IMR-90 (cell line): ENCODE measurements around the gene FRMD1. TPM values are rescaled to one million over a fixed set of nuclear protein-coding genes. Genes with fewer than 3 reads are reported as not detected.

Source experiments
- ATAC-seq: fragments of 200-7000 bp; cut with Tn5 transposase; 2 replicates; pipeline ENCODE4 v1.9.1; 2020; ENCODE audit warnings: low read depth, mild to moderate bottlenecking, moderate library complexity
- BruUV-seq: library from RNA; stranded (reverse); fragments of 400-500 nt; replicated peaks from 2 replicates; lab custom pipeline; 2021; lab: Mats Ljungman, UMichigan
- CTCF ChIA-PET: fragments of 300-600 bp; formaldehyde crosslinking; extraction: SDS; loops from one replicate; lab custom pipeline; 2021; ENCODE audit warnings: antibody characterized with exemption; lab: Yijun Ruan, JAX
- POLR2A ChIA-PET: fragments of 300-600 bp; sonication (Branson Sonifier 250); formaldehyde crosslinking; loops from one replicate; lab custom pipeline; 2022; ENCODE audit warnings: antibody characterized with exemption; ENCODE audit not compliant: unreplicated experiment; lab: Charles Lee
- DNase-seq: peaks from one replicate; pipeline ENCODE4 v3.0.0; 2013
- H2AFZ ChIP-seq: replicated peaks from 2 replicates; pipeline ENCODE3; 2013; ENCODE audit warnings: low read length, mild to moderate bottlenecking; ENCODE audit not compliant: poor library complexity
- H2AK5ac ChIP-seq: 2 replicates; pipeline ENCODE4 v1.6.1; 2013; ENCODE audit warnings: low read depth, low read length, inconsistent platforms
- H2AK9ac ChIP-seq: replicated peaks from 2 replicates; pipeline ENCODE3; 2013; ENCODE audit warnings: mild to moderate bottlenecking, low read depth, low read length, moderate library complexity; ENCODE audit not compliant: poor library complexity
- H2BK120ac ChIP-seq: 2 replicates; pipeline ENCODE4 v1.6.1; 2013; ENCODE audit warnings: low read depth, low read length, inconsistent platforms
- H2BK15ac ChIP-seq: 3 replicates; pipeline ENCODE4 v1.6.1; 2013; ENCODE audit warnings: low read depth, low read length, inconsistent platforms
- H2BK20ac ChIP-seq: 2 replicates; pipeline ENCODE4 v1.6.1; 2013; ENCODE audit warnings: low read depth, mild to moderate bottlenecking, inconsistent platforms, low read length, moderate library complexity
- H2BK5ac ChIP-seq: 2 replicates; pipeline ENCODE4 v1.6.1; 2013; ENCODE audit warnings: mild to moderate bottlenecking, low read depth, low read length, inconsistent platforms; ENCODE audit not compliant: poor library complexity, severe bottlenecking
- H3K14ac ChIP-seq: replicated peaks from 2 replicates; pipeline ENCODE4 v1.6.1; 2013; ENCODE audit warnings: low read depth, low read length, inconsistent platforms
- H3K18ac ChIP-seq: 2 replicates; pipeline ENCODE4 v1.6.1; 2013; ENCODE audit warnings: low read depth, low read length, control low read depth
- H3K23ac ChIP-seq: 2 replicates; pipeline ENCODE4 v1.6.1; 2013; ENCODE audit warnings: low read depth, low read length, inconsistent platforms
- H3K27ac ChIP-seq: 2 replicates; pipeline ENCODE4 v1.5.1; 2013; ENCODE audit warnings: mild to moderate bottlenecking, control low read depth, low read length; ENCODE audit not compliant: insufficient read depth
- H3K27me3 ChIP-seq: 2 replicates; pipeline ENCODE4 v1.6.1; 2013; ENCODE audit warnings: low read length; ENCODE audit not compliant: control insufficient read depth, insufficient read depth
- H3K36me3 ChIP-seq: 2 replicates; pipeline ENCODE4 v1.6.1; 2013; ENCODE audit warnings: low read length, mixed read lengths; ENCODE audit not compliant: control insufficient read depth, insufficient read depth
- H3K4ac ChIP-seq: 2 replicates; pipeline ENCODE4 v1.6.1; 2013; ENCODE audit warnings: low read depth, low read length, inconsistent platforms
- H3K4me1 ChIP-seq: 2 replicates; pipeline ENCODE4 v1.6.1; 2013; ENCODE audit warnings: low read length, mixed read lengths; ENCODE audit not compliant: control insufficient read depth, insufficient read depth
- H3K4me2 ChIP-seq: 2 replicates; pipeline ENCODE4 v1.6.1; 2013; ENCODE audit warnings: low read depth, mild to moderate bottlenecking, control low read depth, low read length, moderate library complexity
- H3K4me3 ChIP-seq: 2 replicates; pipeline ENCODE4 v1.5.1; 2013; ENCODE audit warnings: low read depth, mild to moderate bottlenecking, control low read depth, low read length, moderate library complexity; ENCODE audit not compliant: insufficient read depth
- H3K56ac ChIP-seq: 2 replicates; pipeline ENCODE4 v1.6.1; 2013; ENCODE audit warnings: low read length, inconsistent platforms; ENCODE audit not compliant: insufficient read depth; ENCODE audit errors: extremely low read depth
- H3K79me1 ChIP-seq, 2 experiments: 2 replicates each; pipeline ENCODE4 v1.6.1; 2013; ENCODE audit warnings: low read length in 2 of 2, inconsistent platforms in 1 of 2, low read depth in 1 of 2
- H3K9ac ChIP-seq: 2 replicates; pipeline ENCODE4 v1.6.1; 2013; ENCODE audit warnings: low read depth, low read length, control low read depth
- H3K9me1 ChIP-seq: 2 replicates; pipeline ENCODE4 v1.6.1; 2013; ENCODE audit warnings: low read length, inconsistent platforms; ENCODE audit not compliant: insufficient read depth
- H3K9me3 ChIP-seq: 2 replicates; pipeline ENCODE4 v1.6.1; 2013; ENCODE audit warnings: low read length; ENCODE audit not compliant: control insufficient read depth, insufficient read depth
- H4K20me1 ChIP-seq: 2 replicates; pipeline ENCODE4 v1.6.1; 2013; ENCODE audit warnings: low read length, inconsistent platforms; ENCODE audit not compliant: insufficient read depth
- H4K5ac ChIP-seq: 2 replicates; pipeline ENCODE4 v1.6.1; 2013; ENCODE audit warnings: mild to moderate bottlenecking, low read depth, low read length, control low read depth
- H4K8ac ChIP-seq, 2 experiments: 2 replicates each; pipeline ENCODE4 v1.6.1; 2013; ENCODE audit warnings: low read depth in 2 of 2, low read length in 2 of 2, control low read depth in 1 of 2, inconsistent platforms in 1 of 2
- H4K91ac ChIP-seq: 2 replicates; pipeline ENCODE4 v1.6.1; 2013; ENCODE audit warnings: low read depth, low read length, inconsistent platforms; ENCODE audit not compliant: insufficient read depth
- BHLHE40 ChIP-seq: fragments of 150-350 bp; IDR thresholded peaks from 2 replicates; pipeline ENCODE4 v1.6.1; 2016; ENCODE audit warnings: mild to moderate bottlenecking, low read depth, low read length
- CHD1 ChIP-seq: IDR thresholded peaks from 2 replicates; pipeline ENCODE4 v1.6.1; 2012; ENCODE audit warnings: low read depth, low read length, improper control_type of control experiment
- CTCF ChIP-seq: conservative IDR thresholded peaks from 2 replicates; pipeline ENCODE4 v1.5.1; 2012; ENCODE audit warnings: mild to moderate bottlenecking, low read depth, low read length, improper control_type of control experiment
- ELK1 ChIP-seq: fragments of 150-350 bp; IDR thresholded peaks from 2 replicates; pipeline ENCODE4 v1.6.1; 2016; ENCODE audit warnings: low read depth, mild to moderate bottlenecking, low read length, moderate library complexity, borderline replicate concordance
- FOS ChIP-seq: fragments of 150-350 bp; IDR thresholded peaks from 2 replicates; pipeline ENCODE4 v1.6.1; 2016; ENCODE audit warnings: low read depth, low read length
- POLR2A ChIP-seq: IDR thresholded peaks from 2 replicates; pipeline ENCODE4 v1.6.1; 2012; ENCODE audit warnings: mild to moderate bottlenecking, low read depth, low read length
- RAD21 ChIP-seq: IDR thresholded peaks from 2 replicates; pipeline ENCODE4 v1.6.1; 2012; ENCODE audit warnings: low read length, improper control_type of control experiment
- SMC3 ChIP-seq: fragments of 150-350 bp; IDR thresholded peaks from 2 replicates; pipeline ENCODE4 v1.6.1; 2016; ENCODE audit warnings: low read depth, mild to moderate bottlenecking, antibody characterized with exemption, low read length, moderate library complexity
- WGBS, 2 experiments: methylation state at CpG; one replicate each; pipeline versions ENCODE4 v1.1.5 to v1.1.7; 2013; ENCODE audit warnings: missing lambda C conversion rate in 2 of 2; ENCODE audit not compliant: insufficient read length in 1 of 2; ENCODE audit errors: extremely low coverage in 2 of 2; 5-methylcytosine and 5-hydroxymethylcytosine counted together
- dilution Hi-C: fragments of 300-500 bp; cut with HindIII; formaldehyde crosslinking; loops from one replicate; pipeline ENCODE4 v1.14.3; 2018; ENCODE audit warnings: low sequenced_read_pairs; ENCODE audit not compliant: unreplicated experiment
- in situ Hi-C: fragments of 300-500 bp; cut with MboI; formaldehyde crosslinking; loops from 3 replicates; pipeline ENCODE4 v1.14.3; 2019; ENCODE audit warnings: low sequenced_read_pairs, inconsistent platforms, mixed read lengths
- intact Hi-C: fragments of 100-400 bp; cut with micrococcal nuclease; formaldehyde crosslinking; loops from 2 replicates; pipeline ENCODE4 v1.10.0; 2022
- polyA plus RNA-seq, 3 experiments: library from polyadenylated mRNA; depleted of rRNA; stranded (reverse); fragments of >200 nt; gene quantifications; 2 replicates each; pipeline ENCODE4 v1.2.3, GENCODE V29; 2012; ENCODE audit warnings: low replicate concordance in 1 of 3
- total RNA-seq: library from RNA; depleted of rRNA; stranded (reverse); fragments of >200 nt; gene quantifications from 2 replicates; pipeline ENCODE4 v1.2.3, GENCODE V29; 2012

The FRMD1 gene
- total and polyA plus RNA-seq, 2 of the 4 experiments (the other 2 are of a cell fraction) = not detected

GRCh38 chr6:168053086-168053956 lies 25.7 kb downstream of the FRMD1 start:
- 82% methylated on average over 16 of the region's 38 CpGs; no CpG with 5 or more reads in 1 of the 2 experiments for WGBS, 2 experiments
- intact Hi-C loops = loop anchor here (5.0 kb wide), 1 partner anchor 146 kb away; no protein-coding TSS in a partner anchor

More at GRCh38 chr6:168053086-168053956, 25.7 kb downstream of the FRMD1 start:
- Histone ChIP-seq H3K27me3 (no peaks in the 10 kb centered on the region; the same call in 1 of the 2 replicates), H3K9me3 (no peaks in the 10 kb centered on the region), H2AFZ (no peak overlapping the region), H3K9me1 (no peaks in the 10 kb centered on the region), H3K36me3 (no peaks in the 10 kb centered on the region), H3K4ac (no peak overlapping the region), H3K18ac (no peak overlapping the region), H2AK5ac (no peak overlapping the region), H3K23ac (no peak overlapping the region), H2BK120ac (no peak overlapping the region), H2BK20ac (no peak overlapping the region), H4K20me1 (no peaks in the 10 kb centered on the region), H3K79me1 (no peaks in the 10 kb centered on the region), H3K4me1 (peaks cover 2% of the 10 kb centered on the region; the same call in 1 of the 2 replicates), H3K4me3 (no peak overlapping the region), H4K5ac (no peak overlapping the region), H4K91ac (no peak overlapping the region), H3K14ac (no peak overlapping the region), H3K27ac (no peak overlapping the region), H3K9ac (no peak overlapping the region), H4K8ac (no peak overlapping the region), H2BK15ac (no peak overlapping the region), H3K56ac (no peak overlapping the region), H2BK5ac (no peak overlapping the region), H3K4me2 (no peak overlapping the region), H2AK9ac (no peak overlapping the region)
- dilution Hi-C loops (no loop called here), in situ Hi-C loops (no loop called here)
- TF ChIP-seq FOS (no peak), POLR2A (no peak), CTCF (no peak), RAD21 (no peak), BHLHE40 (no peak), CHD1 (no peak), ELK1 (no peak), SMC3 (no peak)
- no peak for DNase-seq
- BruUV-seq = no TSS peak
- CTCF ChIA-PET = no interaction called here
- no peak for ATAC-seq
- POLR2A ChIA-PET = no interaction called here
